OCI-LY3 (cell line): ENCODE results near the gene DYNC1H1.

ENCODE experiments used
- H2AFZ ChIP-seq: fragments of 200-600, 300-600 bp; shearing (Covaris generic); 2 replicates; pipeline ENCODE4 v1.6.0; 2014; ENCODE audit warnings: antibody characterized with exemption, low read depth, low read length
- H3K27ac ChIP-seq: fragments of 200-600, 300-600 bp; sonication (generic); 2 replicates; pipeline ENCODE4 v1.5.1; 2014; ENCODE audit warnings: mild to moderate bottlenecking, low read length, moderate library complexity, mixed read lengths
- H3K27me3 ChIP-seq: fragments of 200-600, 300-600 bp; sonication (generic); 2 replicates; pipeline ENCODE4 v1.6.1; 2014; ENCODE audit warnings: low read depth, low read length, mixed read lengths
- H3K36me3 ChIP-seq: fragments of 200-600, 300-600 bp; sonication (generic); replicated peaks from 2 replicates; pipeline ENCODE3; 2014; ENCODE audit warnings: low read depth, low read length, mixed read lengths
- H3K4me1 ChIP-seq: fragments of 300-600, 200-600 bp; sonication (generic); 2 replicates; pipeline ENCODE4 v1.6.1; 2014; ENCODE audit warnings: low read length, mixed read lengths
- H3K4me2 ChIP-seq: fragments of 200-600, 300-600 bp; sonication (generic); 2 replicates; pipeline ENCODE4 v1.6.1; 2014; ENCODE audit warnings: low read length, mixed read lengths
- H3K4me3 ChIP-seq: fragments of 300-600, 200-600 bp; sonication (generic); 2 replicates; pipeline ENCODE4 v1.5.1; 2014; ENCODE audit warnings: antibody characterized with exemption, mild to moderate bottlenecking, low read length, moderate library complexity
- H3K79me2 ChIP-seq: fragments of 300-600, 200-600 bp; shearing (Covaris generic); 2 replicates; pipeline ENCODE4 v1.6.1; 2014; ENCODE audit warnings: mild to moderate bottlenecking, low read length, mixed read lengths
- H3K9ac ChIP-seq: fragments of 300-600, 200-600 bp; shearing (Covaris generic); 2 replicates; pipeline ENCODE4 v1.6.0; 2014; ENCODE audit warnings: mild to moderate bottlenecking, low read length, moderate library complexity
- H3K9me3 ChIP-seq: fragments of 200-600, 300-600 bp; shearing (Covaris generic); 2 replicates; pipeline ENCODE4 v1.6.1; 2014; ENCODE audit warnings: low read length, mixed read lengths; ENCODE audit not compliant: insufficient read depth
- H4K20me1 ChIP-seq: fragments of 200-600, 300-600 bp; sonication (generic); 2 replicates; pipeline ENCODE4 v1.6.1; 2016; ENCODE audit warnings: low read length, mixed read lengths; ENCODE audit not compliant: insufficient read depth
- EZH2phosphoT487 ChIP-seq: fragments of 200-600 bp; shearing (Covaris generic); IDR thresholded peaks from 2 replicates; pipeline ENCODE4 v1.6.1; 2018; ENCODE audit warnings: antibody characterized with exemption, mixed run types, low read depth
- TF ChIP-seq, protein P1 (sequence below): fragments of 200-600, 300-600 bp; sonication (generic); IDR thresholded peaks from 2 replicates; pipeline ENCODE4 v1.5.1; 2014; ENCODE audit warnings: antibody characterized with exemption, low read length, low read depth

Gene DYNC1H1

DNA sequence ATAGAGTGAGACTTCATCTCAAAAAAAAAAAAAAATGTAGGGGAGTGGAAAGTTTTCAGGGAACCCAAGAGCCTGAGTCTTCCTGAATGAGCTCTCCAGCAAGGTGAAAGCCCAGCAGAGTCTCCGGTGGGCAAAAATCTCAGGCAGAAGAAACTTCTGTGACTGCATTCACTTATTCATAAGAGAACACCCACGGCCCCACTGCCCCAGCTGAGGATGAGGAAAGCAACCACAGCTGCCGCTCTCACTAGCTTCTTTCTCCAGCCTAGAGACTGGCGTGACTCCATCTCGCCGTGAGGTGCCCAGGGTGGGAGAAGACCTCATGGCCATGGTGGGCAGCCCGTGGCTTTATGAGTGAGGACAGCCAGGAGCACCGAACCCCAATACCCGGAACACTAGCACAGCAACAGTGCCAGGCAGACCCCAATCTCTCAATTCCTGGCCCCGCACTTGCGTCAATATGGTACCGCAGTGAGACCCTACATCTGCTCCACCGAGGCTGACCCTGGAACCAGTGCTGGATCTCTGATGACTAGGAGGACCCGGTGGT, 29.7 kb upstream of the DYNC1H1 start:
- Histone ChIP-seq H3K79me2 (no peaks in the 10 kb centered on the region), H3K9ac (no peak overlapping the region), H3K27me3 (peaks cover 7% of the 10 kb centered on the region; the same call in 1 of the 2 replicates), H4K20me1 (no peaks in the 10 kb centered on the region), H3K36me3 (no peaks in the 10 kb centered on the region), H3K4me2 (no peak overlapping the region), H3K9me3 (no peaks in the 10 kb centered on the region), H2AFZ (no peak overlapping the region), H3K27ac (no peak overlapping the region), H3K4me3 (no peak overlapping the region), H3K4me1 (0 out of 2 replicates have a peak, but pooled peaks cover 3% of the 10 kb centered on the region)
- TF ChIP-seq, protein P1, sequence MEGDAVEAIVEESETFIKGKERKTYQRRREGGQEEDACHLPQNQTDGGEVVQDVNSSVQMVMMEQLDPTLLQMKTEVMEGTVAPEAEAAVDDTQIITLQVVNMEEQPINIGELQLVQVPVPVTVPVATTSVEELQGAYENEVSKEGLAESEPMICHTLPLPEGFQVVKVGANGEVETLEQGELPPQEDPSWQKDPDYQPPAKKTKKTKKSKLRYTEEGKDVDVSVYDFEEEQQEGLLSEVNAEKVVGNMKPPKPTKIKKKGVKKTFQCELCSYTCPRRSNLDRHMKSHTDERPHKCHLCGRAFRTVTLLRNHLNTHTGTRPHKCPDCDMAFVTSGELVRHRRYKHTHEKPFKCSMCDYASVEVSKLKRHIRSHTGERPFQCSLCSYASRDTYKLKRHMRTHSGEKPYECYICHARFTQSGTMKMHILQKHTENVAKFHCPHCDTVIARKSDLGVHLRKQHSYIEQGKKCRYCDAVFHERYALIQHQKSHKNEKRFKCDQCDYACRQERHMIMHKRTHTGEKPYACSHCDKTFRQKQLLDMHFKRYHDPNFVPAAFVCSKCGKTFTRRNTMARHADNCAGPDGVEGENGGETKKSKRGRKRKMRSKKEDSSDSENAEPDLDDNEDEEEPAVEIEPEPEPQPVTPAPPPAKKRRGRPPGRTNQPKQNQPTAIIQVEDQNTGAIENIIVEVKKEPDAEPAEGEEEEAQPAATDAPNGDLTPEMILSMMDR, result no peak
- TF ChIP-seq EZH2phosphoT487, result no peak

- TF ChIP-seq, protein P1, result no peak
- TF ChIP-seq EZH2phosphoT487, result no peak
- H3K4me3 ChIP-seq, result no peak overlapping the region
- no peak overlapping the region for H3K9ac ChIP-seq
- H3K27me3 ChIP-seq, result peaks cover 7% of the 10 kb centered on the region; the same call in 1 of the 2 replicates
- H3K27ac ChIP-seq, result no peak overlapping the region
- no peaks in the 10 kb centered on the region for H3K36me3 ChIP-seq
- 0 out of 2 replicates have a peak, but pooled peaks cover 3% of the 10 kb centered on the region for H3K4me1 ChIP-seq
- H3K4me2 ChIP-seq, result peak overlapping the region; percentile 14; the same call in 1 of the 2 replicates
- 0 out of 2 replicates have a peak overlapping the region, but pooled peaks have one; percentile 70 for H2AFZ ChIP-seq
- H3K79me2 ChIP-seq, result no peaks in the 10 kb centered on the region
- no peaks in the 10 kb centered on the region for H3K9me3 ChIP-seq
- H4K20me1 ChIP-seq, result no peaks in the 10 kb centered on the region
Measured at GRCh38 chr14:101937926-101938767, 26.2 kb upstream of the DYNC1H1 start.

- TF ChIP-seq, protein P1, result no peak
- no peak for TF ChIP-seq EZH2phosphoT487
- Histone ChIP-seq H3K4me2 (no peak overlapping the region), H3K27ac (no peak overlapping the region), H3K9me3 (no peaks in the 10 kb centered on the region), H3K4me1 (0 out of 2 replicates have a peak, but pooled peaks cover 3% of the 10 kb centered on the region), H3K9ac (no peak overlapping the region), H3K79me2 (no peaks in the 10 kb centered on the region), H3K36me3 (no peaks in the 10 kb centered on the region), H3K4me3 (no peak overlapping the region), H4K20me1 (no peaks in the 10 kb centered on the region), H3K27me3 (peaks cover 7% of the 10 kb centered on the region; the same call in 1 of the 2 replicates), H2AFZ (no peak overlapping the region)
Measured at GRCh38 chr14:101939646-101940170, 24.7 kb upstream of the DYNC1H1 start.

GRCh38 chr14:101944451-101944850, 19.9 kb upstream of the DYNC1H1 start:
- H4K20me1 ChIP-seq, result no peaks in the 10 kb centered on the region

More at GRCh38 chr14:101944451-101944850, 19.9 kb upstream of the DYNC1H1 start:
- H3K4me2 ChIP-seq, result no peak overlapping the region
- peaks cover 6% of the 10 kb centered on the region; the same call in 1 of the 2 replicates for H3K27me3 ChIP-seq
- no peak overlapping the region for H3K27ac ChIP-seq
- peaks cover 5% of the 10 kb centered on the region; the same call in 1 of the 2 replicates for H3K4me1 ChIP-seq
- peaks cover 13% of the 10 kb centered on the region for H3K79me2 ChIP-seq
- no peaks in the 10 kb centered on the region for H3K9me3 ChIP-seq
- H3K9ac ChIP-seq, result no peak overlapping the region
- H3K4me3 ChIP-seq, result no peak overlapping the region
- TF ChIP-seq EZH2phosphoT487, result no peak
- H2AFZ ChIP-seq, result no peak overlapping the region
- no peaks in the 10 kb centered on the region for H3K36me3 ChIP-seq
